ENCODE results near the gene AP3B1. TPM values are rescaled to one million over a fixed set of nuclear protein-coding genes. Genes with fewer than 3 reads are reported as not detected.

Gene AP3B1
- total RNA-seq, 1 donor from 2014 or later: 14.3 TPM

GRCh38 chr5:78308703-78309102 lies 14.2 kb upstream of the AP3B1 start:
- no peaks in the 10 kb centered on the region for H3K4me1 Mint-ChIP-seq (ENCODE audit: low read depth, unreplicated experiment)

DNA sequence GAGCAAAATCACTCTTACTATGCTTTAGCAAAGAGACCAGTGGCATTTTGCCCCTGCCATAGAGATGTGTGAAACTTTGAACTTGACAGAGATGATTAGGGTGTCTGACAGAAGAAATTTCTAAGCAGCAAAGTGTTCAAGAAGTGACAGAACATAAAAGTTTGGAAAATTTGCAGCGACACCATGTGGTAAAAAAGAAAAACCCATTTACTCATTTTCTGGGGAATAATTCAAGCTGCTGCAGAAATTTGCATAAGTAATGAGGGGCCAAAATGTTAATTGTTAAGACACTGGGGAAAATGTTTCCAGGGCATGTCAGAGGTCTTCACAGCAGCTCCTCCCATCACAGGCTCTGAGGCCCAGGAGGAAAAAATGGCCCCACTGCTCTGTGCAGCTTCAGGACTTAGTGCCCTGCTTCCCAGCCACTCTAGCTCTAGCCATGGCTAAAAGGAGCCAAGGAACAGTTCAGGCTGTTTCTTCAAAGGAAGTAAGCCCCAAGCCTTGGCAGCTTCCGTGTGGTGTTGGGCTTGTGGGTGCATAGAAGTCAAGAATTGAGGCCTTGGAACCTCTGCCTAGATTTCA lies 6.1 kb upstream of the AP3B1 start:
- Mint-ChIP-seq H3K27ac (ENCODE audit: unreplicated experiment) (no peak overlapping the region), H3K4me1 (ENCODE audit: low read depth, unreplicated experiment) (peaks cover 2% of the 10 kb centered on the region), H3K27me3 (ENCODE audit: unreplicated experiment) (peaks cover 4% of the 10 kb centered on the region), H3K4me3 (ENCODE audit: unreplicated experiment) (no peak overlapping the region), H3K36me3 (ENCODE audit: unreplicated experiment) (no peaks in the 10 kb centered on the region), H3K9me3 (ENCODE audit: unreplicated experiment) (no peaks in the 10 kb centered on the region)
- no peak for TF ChIP-seq CTCF (IDR thresholded peaks at IDR 0.05; ENCODE audit: partially characterized antibody, unreplicated experiment)
- DNase-seq: no peak

More at GRCh38 chr5:78308703-78309102, 14.2 kb upstream of the AP3B1 start:
- H3K36me3 Mint-ChIP-seq (ENCODE audit: unreplicated experiment): no peaks in the 10 kb centered on the region
- H3K27ac Mint-ChIP-seq (ENCODE audit: unreplicated experiment): no peak overlapping the region
- H3K4me3 Mint-ChIP-seq (ENCODE audit: unreplicated experiment): no peak overlapping the region
- H3K27me3 Mint-ChIP-seq (ENCODE audit: unreplicated experiment): no peaks in the 10 kb centered on the region
- DNase-seq: no peak
- H3K9me3 Mint-ChIP-seq (ENCODE audit: unreplicated experiment): no peaks in the 10 kb centered on the region
- TF ChIP-seq CTCF (IDR thresholded peaks at IDR 0.05; ENCODE audit: partially characterized antibody, unreplicated experiment): no peak

DNA sequence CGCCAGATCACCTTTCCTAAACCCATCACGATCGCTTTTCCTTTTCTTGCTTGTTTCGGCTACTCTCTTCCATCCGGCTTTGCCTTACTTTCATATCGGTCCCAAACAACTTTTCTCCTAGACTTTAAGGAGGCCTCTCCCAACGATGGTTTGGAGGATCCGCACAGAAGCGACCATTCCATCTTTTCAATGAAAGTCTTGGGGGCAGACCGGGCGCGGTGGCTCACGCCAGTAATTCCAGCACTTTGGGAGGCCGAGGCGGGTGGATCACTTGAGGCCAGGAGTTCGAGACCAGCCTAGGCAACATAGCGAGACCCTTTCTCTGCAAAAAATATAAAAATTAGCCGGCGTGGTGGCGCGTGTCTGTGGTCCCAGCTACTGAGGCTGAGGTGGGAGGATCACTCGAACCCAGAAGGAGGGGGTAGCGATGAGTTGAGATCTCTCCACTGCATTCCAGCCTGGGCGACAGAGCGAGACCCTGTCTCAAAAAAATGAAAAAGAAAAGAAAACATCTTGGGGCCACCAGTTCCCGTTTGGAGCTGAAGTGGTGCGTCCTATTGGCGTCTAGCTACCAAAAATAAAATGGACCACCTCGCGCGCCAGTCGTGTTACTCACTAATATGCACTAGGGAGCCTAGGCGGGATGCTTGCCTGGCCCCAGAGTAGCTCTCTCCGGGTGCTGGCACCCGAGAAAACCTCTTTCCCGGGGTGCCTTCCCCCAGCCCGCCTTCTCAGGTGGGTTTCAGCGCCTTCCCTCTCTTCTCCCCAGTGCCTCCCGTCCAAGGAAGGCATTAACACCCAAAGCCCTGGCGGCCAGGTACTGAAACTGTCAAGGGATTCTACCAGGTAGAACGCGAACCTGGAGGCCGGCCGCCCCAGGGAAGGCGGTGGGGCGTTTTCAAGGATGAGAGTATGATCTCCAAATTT lies 800 bp upstream of the AP3B1 start:
- Mint-ChIP-seq H3K4me1 (ENCODE audit: low read depth, unreplicated experiment) (peaks cover 3% of the 10 kb centered on the region), H3K36me3 (ENCODE audit: unreplicated experiment) (no peaks in the 10 kb centered on the region), H3K27me3 (ENCODE audit: unreplicated experiment) (peaks cover 6% of the 10 kb centered on the region), H3K27ac (ENCODE audit: unreplicated experiment) (no peak overlapping the region), H3K4me3 (ENCODE audit: unreplicated experiment) (peak overlapping the region; percentile 86), H3K9me3 (ENCODE audit: unreplicated experiment) (no peaks in the 10 kb centered on the region)
- no peak for DNase-seq
- peak; percentile 24 for TF ChIP-seq CTCF (IDR thresholded peaks at IDR 0.05; ENCODE audit: partially characterized antibody, unreplicated experiment)

- H3K9me3 Mint-ChIP-seq (ENCODE audit: unreplicated experiment): no peaks in the 10 kb centered on the region
- H3K27ac Mint-ChIP-seq (ENCODE audit: unreplicated experiment): no peak overlapping the region
- TF ChIP-seq CTCF (IDR thresholded peaks at IDR 0.05; ENCODE audit: partially characterized antibody, unreplicated experiment): no peak
- H3K4me3 Mint-ChIP-seq (ENCODE audit: unreplicated experiment): peak overlapping the region; percentile 86
- peaks cover 3% of the 10 kb centered on the region for H3K4me1 Mint-ChIP-seq (ENCODE audit: low read depth, unreplicated experiment)
- DNase-seq: no peak
- peaks cover 2% of the 10 kb centered on the region for H3K27me3 Mint-ChIP-seq (ENCODE audit: unreplicated experiment)
- no peaks in the 10 kb centered on the region for H3K36me3 Mint-ChIP-seq (ENCODE audit: unreplicated experiment)
Measured at GRCh38 chr5:78293851-78294247, 649 bp downstream of the AP3B1 start.

- no peak for DNase-seq
- peaks cover 3% of the 10 kb centered on the region for H3K4me1 Mint-ChIP-seq (ENCODE audit: low read depth, unreplicated experiment)
- no peak for TF ChIP-seq CTCF (IDR thresholded peaks at IDR 0.05; ENCODE audit: partially characterized antibody, unreplicated experiment)
- H3K27ac Mint-ChIP-seq (ENCODE audit: unreplicated experiment): no peak overlapping the region
- peaks cover 2% of the 10 kb centered on the region for H3K27me3 Mint-ChIP-seq (ENCODE audit: unreplicated experiment)
- no peak overlapping the region for H3K4me3 Mint-ChIP-seq (ENCODE audit: unreplicated experiment)
- H3K36me3 Mint-ChIP-seq (ENCODE audit: unreplicated experiment): no peaks in the 10 kb centered on the region
- H3K9me3 Mint-ChIP-seq (ENCODE audit: unreplicated experiment): no peaks in the 10 kb centered on the region
Measured at GRCh38 chr5:78291687-78292086, 2.8 kb downstream of the AP3B1 start.

All from glutamatergic neuron (in vitro differentiated cells).